ENCODE data around the gene SUGCT.

Gene SUGCT

GRCh38 chr7:40701836-40702551 lies 567.2 kb downstream of the SUGCT start:
- H3K4me3 ChIP-seq (ENCODE audit: low read depth, low read length), result no peak overlapping the region
- in situ Hi-C loops (cut with HindIII; ENCODE audit: low sequenced_read_pairs), result no loop called here
- no peak for TF ChIP-seq CTCF (IDR thresholded peaks at IDR 0.05; ENCODE audit: low read depth, low read length, missing control alignments)
- DNase-seq (ENCODE audit: low read depth), result no peak

GRCh38 chr7:40704172-40704571 lies 569.4 kb downstream of the SUGCT start:
- in situ Hi-C loops (cut with HindIII; ENCODE audit: low sequenced_read_pairs), result no loop called here
- H3K4me3 ChIP-seq (ENCODE audit: low read depth, low read length), result no peak overlapping the region
- TF ChIP-seq CTCF (IDR thresholded peaks at IDR 0.05; ENCODE audit: low read depth, low read length, missing control alignments), result peak; percentile 7
- no peak for DNase-seq (ENCODE audit: low read depth)

DNA sequence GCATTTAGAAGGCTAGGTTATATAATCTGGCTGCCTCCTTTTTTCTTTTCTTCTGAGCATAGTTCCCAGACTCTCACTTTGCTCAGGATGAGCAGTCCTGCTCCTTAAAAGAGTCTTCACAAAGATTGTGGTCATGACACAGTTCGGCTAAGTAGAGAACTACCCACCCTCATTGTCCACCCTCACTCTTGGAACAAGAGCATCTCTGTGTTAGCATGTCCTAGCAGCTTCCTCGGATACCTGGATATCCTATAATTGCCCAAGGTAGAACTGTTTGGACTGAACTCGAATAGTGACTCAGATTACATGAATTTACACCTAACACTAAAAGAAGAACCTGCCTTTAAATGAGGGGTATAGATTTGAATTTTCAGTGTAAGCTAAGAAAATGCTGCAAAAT lies 572.0 kb downstream of the SUGCT start:
- TF ChIP-seq CTCF (IDR thresholded peaks at IDR 0.05; ENCODE audit: low read depth, low read length, missing control alignments), result no peak
- no peak overlapping the region for H3K4me3 ChIP-seq (ENCODE audit: low read depth, low read length)
- in situ Hi-C loops (cut with HindIII; ENCODE audit: low sequenced_read_pairs), result no loop called here
- DNase-seq (ENCODE audit: low read depth), result no peak

GRCh38 chr7:40709062-40709964 lies 574.5 kb downstream of the SUGCT start:
- no peak for DNase-seq (ENCODE audit: low read depth)
- no peak for TF ChIP-seq CTCF (IDR thresholded peaks at IDR 0.05; ENCODE audit: low read depth, low read length, missing control alignments)
- H3K4me3 ChIP-seq (ENCODE audit: low read depth, low read length), result no peak overlapping the region
- in situ Hi-C loops (cut with HindIII; ENCODE audit: low sequenced_read_pairs), result no loop called here

DNA sequence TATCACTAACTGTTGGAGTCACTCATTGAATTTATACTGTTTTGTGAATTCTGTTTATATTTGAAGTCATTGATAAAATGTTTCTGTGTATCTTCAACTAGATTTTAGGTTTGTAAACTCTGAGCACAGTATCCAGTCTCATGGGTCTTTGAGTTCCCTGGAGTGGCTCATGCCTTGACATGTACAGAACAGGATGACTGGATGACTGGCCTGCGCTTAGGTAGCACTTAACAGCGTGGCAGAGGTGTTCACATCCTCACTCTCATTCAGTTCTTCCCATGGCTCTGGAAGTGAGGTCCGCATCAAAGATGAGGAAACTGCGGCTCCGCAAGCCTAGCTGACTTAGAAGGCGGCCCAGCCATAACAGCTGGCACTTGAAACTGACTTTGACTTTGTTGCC lies 576.9 kb downstream of the SUGCT start:
- no peak for DNase-seq (ENCODE audit: low read depth)
- TF ChIP-seq CTCF (IDR thresholded peaks at IDR 0.05; ENCODE audit: low read depth, low read length, missing control alignments), result no peak
- in situ Hi-C loops (cut with HindIII; ENCODE audit: low sequenced_read_pairs), result no loop called here
- no peak overlapping the region for H3K4me3 ChIP-seq (ENCODE audit: low read depth, low read length)

- no peak for DNase-seq (ENCODE audit: low read depth)
- no peak overlapping the region for H3K4me3 ChIP-seq (ENCODE audit: low read depth, low read length)
- no peak for TF ChIP-seq CTCF (IDR thresholded peaks at IDR 0.05; ENCODE audit: low read depth, low read length, missing control alignments)
- in situ Hi-C loops (cut with HindIII; ENCODE audit: low sequenced_read_pairs), result no loop called here
These were observed 579.7 kb downstream of the SUGCT start for GRCh38 chr7:40714363-40715052.

All from astrocyte of the cerebellum (primary cell).